Activated naive CD4-positive, alpha-beta T cell (primary cell): ENCODE results near the gene KIFAP3.
"Not testable (repeated sequence)": the region's sequence is repeated elsewhere in the genome, so short reads cannot be mapped to it uniquely, and the experiment has no call there.

Experiments used
- DNase-seq, 4 experiments: peaks; one replicate each; lab custom pipeline; 2025; lab: John Stamatoyannopoulos, UW

Gene KIFAP3

GRCh38 chr1:170063109-170063826 is 11.2 kb downstream of the KIFAP3 start:
- DNase-seq, result no peak

GRCh38 chr1:170061676-170062075 is 12.8 kb downstream of the KIFAP3 start:
- not testable (repeated sequence) for DNase-seq

- not testable (repeated sequence) for DNase-seq
Observed at GRCh38 chr1:170060015-170060520, 14.4 kb downstream of the KIFAP3 start.

GRCh38 chr1:170049176-170049800 is 25.2 kb downstream of the KIFAP3 start:
- DNase-seq, result no peak

GRCh38 chr1:170048515-170048914 is 26.0 kb downstream of the KIFAP3 start:
- DNase-seq, result no peak

- no peak for DNase-seq
Observed at GRCh38 chr1:170044187-170044586, 30.3 kb downstream of the KIFAP3 start.

- no peak for DNase-seq
Observed at GRCh38 chr1:170041423-170042192, 32.9 kb downstream of the KIFAP3 start.

- no peak for DNase-seq
Observed at GRCh38 chr1:170032531-170033280, 41.8 kb downstream of the KIFAP3 start.

- DNase-seq, result no peak
Observed at GRCh38 chr1:170030212-170030611, 44.3 kb downstream of the KIFAP3 start.

GRCh38 chr1:170027760-170028159 is 46.7 kb downstream of the KIFAP3 start:
- no peak for DNase-seq

- DNase-seq, result no peak
Observed at GRCh38 chr1:170020859-170021258, 53.6 kb downstream of the KIFAP3 start.

GRCh38 chr1:170017478-170017877 is 57.0 kb downstream of the KIFAP3 start:
- DNase-seq, result no peak

GRCh38 chr1:170012920-170013319 is 61.6 kb downstream of the KIFAP3 start:
- DNase-seq, result no peak

GRCh38 chr1:170010443-170010842 is 64.1 kb downstream of the KIFAP3 start:
- no peak for DNase-seq

GRCh38 chr1:170009551-170009950 is 64.9 kb downstream of the KIFAP3 start:
- DNase-seq, result no peak

- not testable (repeated sequence) for DNase-seq
Observed at GRCh38 chr1:170008745-170009144, 65.8 kb downstream of the KIFAP3 start.

GRCh38 chr1:170003270-170003835 is 71.1 kb downstream of the KIFAP3 start:
- not testable (repeated sequence) for DNase-seq

GRCh38 chr1:170001266-170001665 is 73.2 kb downstream of the KIFAP3 start:
- no peak for DNase-seq

- DNase-seq, result no peak
Observed at GRCh38 chr1:169999761-170000160, 74.7 kb downstream of the KIFAP3 start.

- no peak for DNase-seq
Observed at GRCh38 chr1:169999331-169999741, 75.2 kb downstream of the KIFAP3 start.

GRCh38 chr1:169995993-169996392 is 78.5 kb downstream of the KIFAP3 start:
- no peak for DNase-seq

- no peak for DNase-seq
Observed at GRCh38 chr1:169989246-169989645, 85.2 kb downstream of the KIFAP3 start.
